ENCODE results near the gene PRM1. TPM values are rescaled to one million over a fixed set of nuclear protein-coding genes. Genes with fewer than 3 reads are reported as not detected.

The PRM1 gene
- total RNA-seq, 4 donors from 2014 or later = not detected

GRCh38 chr16:11289202-11289601 is 8.1 kb upstream of the PRM1 start:
- no peak overlapping the region for H3K27ac ChIP-seq
- intact Hi-C loops (cut with DNase I) = no loop called here
- no peaks in the 10 kb centered on the region for H3K9me3 ChIP-seq
- peaks cover 0 to 6% (median 0%) of the 10 kb centered on the region in 4 donors for H3K27me3 ChIP-seq
- WGBS, 2 donors = 100% methylated on average over 2 of the region's 2 CpGs
- H3K4me1 ChIP-seq = no peaks in the 10 kb centered on the region
- no peak for DNase-seq
- H3K36me3 ChIP-seq = no peaks in the 10 kb centered on the region
- H3K4me3 ChIP-seq = no peak overlapping the region
- TF ChIP-seq CTCF (IDR thresholded peaks at IDR 0.05) (no peak), POLR2A (IDR thresholded peaks at IDR 0.05) (no peak)

GRCh38 chr16:11285842-11286241 is 4.7 kb upstream of the PRM1 start:
- Histone ChIP-seq H3K36me3 (no peaks in the 10 kb centered on the region), H3K9me3 (no peaks in the 10 kb centered on the region), H3K27ac (no peak overlapping the region), H3K4me1 (no peaks in the 10 kb centered on the region), H3K4me3 (no peak overlapping the region), H3K27me3 (no peaks in the 10 kb centered on the region)
- WGBS, 2 donors = 77% methylated on average over 2 of the region's 2 CpGs
- intact Hi-C loops (cut with DNase I) = no loop called here
- no peak for DNase-seq
- TF ChIP-seq POLR2A (IDR thresholded peaks at IDR 0.05) = no peak
- TF ChIP-seq CTCF (IDR thresholded peaks at IDR 0.05) = no peak

- WGBS, 2 donors = 61 to 71% methylated on average over 2 to 4 of the region's 4 CpGs
- H3K4me3 ChIP-seq = no peak overlapping the region
- TF ChIP-seq CTCF (IDR thresholded peaks at IDR 0.05) (no peak), POLR2A (IDR thresholded peaks at IDR 0.05) (no peak)
- no peaks in the 10 kb centered on the region for H3K36me3 ChIP-seq
- H3K27me3 ChIP-seq = no peaks in the 10 kb centered on the region
- H3K27ac ChIP-seq = no peak overlapping the region
- no peaks in the 10 kb centered on the region for H3K4me1 ChIP-seq
- intact Hi-C loops (cut with DNase I) = no loop called here
- no peak for DNase-seq
- no peaks in the 10 kb centered on the region for H3K9me3 ChIP-seq
Observed at GRCh38 chr16:11283820-11284248, 2.7 kb upstream of the PRM1 start.

- H3K4me3 ChIP-seq = no peak overlapping the region
- intact Hi-C loops (cut with DNase I) = no loop called here
- DNase-seq = no peak
- H3K4me1 ChIP-seq = no peaks in the 10 kb centered on the region
- no peaks in the 10 kb centered on the region for H3K9me3 ChIP-seq
- peaks cover 0 to 8% (median 0%) of the 10 kb centered on the region in 4 donors for H3K27me3 ChIP-seq
- no peaks in the 10 kb centered on the region for H3K36me3 ChIP-seq
- H3K27ac ChIP-seq = no peak overlapping the region
- no peak for TF ChIP-seq CTCF (IDR thresholded peaks at IDR 0.05)
- TF ChIP-seq POLR2A (IDR thresholded peaks at IDR 0.05) = no peak
- 73 to 92% methylated on average over 7 of the region's 7 CpGs for WGBS, 2 donors
Observed at GRCh38 chr16:11278681-11279628, 2.2 kb downstream of the PRM1 start.

- Histone ChIP-seq H3K9me3 (no peaks in the 10 kb centered on the region), H3K27me3 (peaks cover 0 to 8% (median 0%) of the 10 kb centered on the region in 4 donors), H3K27ac (no peak overlapping the region), H3K36me3 (no peaks in the 10 kb centered on the region), H3K4me3 (no peak overlapping the region), H3K4me1 (peaks cover 0 to 3% (median 0%) of the 10 kb centered on the region in 3 donors)
- 86 to 92% methylated on average over 4 to 12 of the region's 12 CpGs for WGBS, 2 donors
- intact Hi-C loops (cut with DNase I) = no loop called here
- TF ChIP-seq CTCF (IDR thresholded peaks at IDR 0.05) = no peak
- no peak for TF ChIP-seq POLR2A (IDR thresholded peaks at IDR 0.05)
- no peak for DNase-seq
Observed at GRCh38 chr16:11277607-11278337, 3.4 kb downstream of the PRM1 start.
